Endothelial cell of umbilical vein (primary cell): ENCODE data around the gene XRCC4.

Experiments used
- CTCF ChIP-seq, 2 donors: IDR thresholded peaks; 1 replicate in 1 of 2; 2 replicates in 1 of 2; pipeline ENCODE4 v1.5.1; 2011; ENCODE audit warnings: low read length in 2 of 2, mild to moderate bottlenecking in 2 of 2, moderate library complexity in 2 of 2, control low read depth in 1 of 2, inconsistent platforms in 1 of 2, low read depth in 1 of 2; ENCODE audit not compliant: insufficient read depth in 1 of 2; ENCODE audit errors: extremely low read depth in 1 of 2
- FOS ChIP-seq: IDR thresholded peaks from 2 replicates; pipeline ENCODE4 v1.6.1; 2011; ENCODE audit warnings: mild to moderate bottlenecking, low read length, moderate library complexity, borderline replicate concordance; ENCODE audit not compliant: insufficient read depth
- MAX ChIP-seq: IDR thresholded peaks from 2 replicates; pipeline ENCODE4 v1.6.1; 2011; ENCODE audit not compliant: insufficient read depth, insufficient read length
- POLR2AphosphoS5 ChIP-seq: IDR thresholded peaks from 2 replicates; pipeline ENCODE4 v1.6.1; 2012; ENCODE audit warnings: low read depth, mild to moderate bottlenecking, control low read depth, low read length, moderate library complexity; ENCODE audit not compliant: insufficient read depth

- no peak for TF ChIP-seq CTCF (IDR thresholded peaks at IDR 0.05; ENCODE audit: extremely low read depth in 1 of 2, insufficient read depth in 1 of 2, low read depth in 1 of 2, low read length in 2 of 2)
- TF ChIP-seq FOS, result no peak
- no peak for TF ChIP-seq MAX
- TF ChIP-seq POLR2AphosphoS5, result no peak
Observed at GRCh38 chr5:83256091-83256780, 178.9 kb downstream of the XRCC4 start.
